SK-N-SH (cell line): ENCODE measurements around the gene MEIS2. TPM values are rescaled to one million over a fixed set of nuclear protein-coding genes. Genes with fewer than 3 reads are reported as not detected.

Source experiments
- CTCF ChIA-PET: fragments of 300-600, 350-600 bp; formaldehyde crosslinking; extraction: SDS; loops from one replicate; lab custom pipeline; 2021; lab: Yijun Ruan, JAX
- POLR2A ChIA-PET: fragments of 350-600 bp; sonication (Branson Sonifier 250); formaldehyde crosslinking; extraction: SDS; loops from one replicate; lab custom pipeline; 2020; ENCODE audit warnings: antibody characterized with exemption, inconsistent platforms; lab: Yijun Ruan, JAX
- DNase-seq: peaks from one replicate; pipeline ENCODE4 v3.0.0; 2012
- H2AFZ ChIP-seq: fragments of 200-600 bp; sonication (generic); 2 replicates; pipeline ENCODE4 v1.8.1; 2016; ENCODE audit warnings: antibody characterized with exemption, mild to moderate bottlenecking, low read depth
- H3F3A ChIP-seq: fragments of 200-600 bp; sonication (generic); replicated peaks from 2 replicates; pipeline ENCODE3; 2016; ENCODE audit warnings: antibody characterized with exemption, mild to moderate bottlenecking; ENCODE audit not compliant: insufficient read depth
- H3K27ac ChIP-seq, 2 experiments: fragments of 200-500 bp in 1 of 2; fragments of 200-600 bp in 1 of 2; sonication (Bioruptor generic) in 1 of 2; sonication (generic), shearing (Covaris generic) in 1 of 2; 2 replicates each; pipeline versions ENCODE4 v1.5.1 to v1.6.1; 2014 to 2016; ENCODE audit warnings: low read depth in 2 of 2, inconsistent platforms in 1 of 2, low read length in 1 of 2, mild to moderate bottlenecking in 1 of 2, mixed read lengths in 1 of 2
- H3K27me3 ChIP-seq: fragments of 200-600 bp; sonication (generic), shearing (Covaris generic); 2 replicates; pipeline ENCODE4 v1.6.1; 2016; ENCODE audit warnings: mixed run types; ENCODE audit not compliant: insufficient read depth
- H3K36me3 ChIP-seq, 2 experiments: fragments of 200-500 bp in 1 of 2; fragments of 200-600 bp in 1 of 2; sonication (Bioruptor generic) in 1 of 2; sonication (generic) in 1 of 2; replicated peaks in 1 of 2; 2 replicates each; pipeline versions ENCODE3 to v1.5.1; 2014 to 2016; ENCODE audit warnings: low read length in 1 of 2, mild to moderate bottlenecking in 1 of 2; ENCODE audit not compliant: insufficient read depth in 2 of 2, control insufficient read depth in 1 of 2
- H3K4me1 ChIP-seq, 2 experiments: fragments of 200-500 bp in 1 of 2; fragments of 200-600 bp in 1 of 2; sonication (Bioruptor generic) in 1 of 2; sonication (generic), shearing (Covaris generic) in 1 of 2; 2 replicates each; pipeline versions ENCODE4 v1.5.1 to v1.6.1; 2014 to 2016; ENCODE audit warnings: low read depth in 1 of 2, low read length in 1 of 2, mixed run types in 1 of 2; ENCODE audit not compliant: insufficient read depth in 2 of 2, control insufficient read depth in 1 of 2
- H3K4me2 ChIP-seq: fragments of 200-600 bp; sonication (generic), shearing (Covaris generic); 2 replicates; pipeline ENCODE4 v1.6.1; 2017; ENCODE audit warnings: mixed run types
- H3K4me3 ChIP-seq, 2 experiments: fragments of 200-500 bp in 1 of 2; fragments of 200-600 bp in 1 of 2; sonication (Bioruptor generic) in 1 of 2; sonication (generic), shearing (Covaris generic) in 1 of 2; 2 replicates each; pipeline versions ENCODE4 v1.5.1 to v1.8.1; 2014 to 2016; ENCODE audit warnings: low read depth in 2 of 2, inconsistent platforms in 1 of 2, low read length in 1 of 2, mild to moderate bottlenecking in 1 of 2, mixed read lengths in 1 of 2, moderate library complexity in 1 of 2
- H3K79me2 ChIP-seq: fragments of 200-600 bp; sonication (generic); 2 replicates; pipeline ENCODE4 v1.8.1; 2017; ENCODE audit warnings: mild to moderate bottlenecking; ENCODE audit not compliant: insufficient read depth
- H3K9ac ChIP-seq: fragments of 200-600 bp; sonication (generic); 2 replicates; pipeline ENCODE4 v1.6.1; 2017; ENCODE audit warnings: mixed run types
- H3K9me2 ChIP-seq: fragments of 200-600 bp; sonication (generic); 2 replicates; pipeline ENCODE4 v1.6.1; 2017; ENCODE audit warnings: mixed run types
- H3K9me3 ChIP-seq: fragments of 200-600 bp; sonication (generic); 2 replicates; pipeline ENCODE4 v1.6.1; 2017; ENCODE audit warnings: mixed run types, mild to moderate bottlenecking, moderate library complexity
- H4K20me1 ChIP-seq: fragments of 200-600 bp; sonication (generic); 2 replicates; pipeline ENCODE4 v1.6.1; 2017; ENCODE audit warnings: mild to moderate bottlenecking, mixed run types; ENCODE audit not compliant: insufficient read depth
- ELF1 ChIP-seq: IDR thresholded peaks from 2 replicates; pipeline ENCODE4 v1.4.0; 2012
- EP300 ChIP-seq, 2 experiments: IDR thresholded peaks; 2 replicates each; pipeline versions ENCODE4 v1.4.0 to v1.6.1; 2012; ENCODE audit warnings: borderline replicate concordance in 1 of 2, low read depth in 1 of 2, low read length in 1 of 2
- GABPA ChIP-seq: IDR thresholded peaks from 2 replicates; pipeline ENCODE4 v1.4.0; 2012; ENCODE audit warnings: low read depth, mild to moderate bottlenecking
- POLR2AphosphoS5 ChIP-seq: IDR thresholded peaks from 2 replicates; pipeline ENCODE4 v1.6.1; 2012; ENCODE audit warnings: low read depth, low read length
- RFX5 ChIP-seq: IDR thresholded peaks from 2 replicates; pipeline ENCODE4 v1.6.1; 2012; ENCODE audit warnings: mild to moderate bottlenecking, improper control_type of control experiment, low read length
- TEAD4 ChIP-seq: IDR thresholded peaks from 2 replicates; pipeline ENCODE4 v1.4.0; 2012; ENCODE audit warnings: mild to moderate bottlenecking, borderline replicate concordance; ENCODE audit not compliant: insufficient read depth
- WGBS: methylation state at CpG from one replicate; pipeline ENCODE4 v1.1.6; 2017; ENCODE audit warnings: low lambda C conversion rate; 5-methylcytosine and 5-hydroxymethylcytosine counted together
- polyA plus RNA-seq, 3 experiments: library from polyadenylated mRNA; depleted of rRNA; stranded (reverse); fragments of >200 nt; gene quantifications; 2 replicates each; pipeline ENCODE4 v1.2.3, GENCODE V29; 2012
- TF ChIP-seq, protein P1 (sequence below): fragments of 150-350 bp; IDR thresholded peaks from 2 replicates; pipeline ENCODE4 v1.6.1; 2017; ENCODE audit warnings: antibody characterized with exemption, low read length, low read depth, borderline replicate concordance
- TF ChIP-seq, protein P2 (sequence below): IDR thresholded peaks from 2 replicates; pipeline ENCODE4 v1.6.1; 2012; ENCODE audit warnings: mild to moderate bottlenecking, low read depth, low read length, moderate library complexity
- TF ChIP-seq, protein P3 (sequence below): IDR thresholded peaks from 2 replicates; pipeline ENCODE4 v1.4.0; 2012; ENCODE audit warnings: low read depth, borderline replicate concordance
- TF ChIP-seq, protein P4 (sequence below): IDR thresholded peaks from 2 replicates; pipeline ENCODE4 v1.4.0; 2012; ENCODE audit warnings: low read depth
- TF ChIP-seq, protein P5 (sequence below): fragments of 200-600 bp; sonication (generic); IDR thresholded peaks from 2 replicates; pipeline ENCODE4 v1.6.1; 2017; ENCODE audit warnings: antibody characterized with exemption, mild to moderate bottlenecking, moderate library complexity
- TF ChIP-seq, protein P6 (sequence below): IDR thresholded peaks from 2 replicates; pipeline ENCODE4 v1.4.0; 2012; ENCODE audit warnings: low read depth, borderline replicate concordance

Gene MEIS2
- polyA plus RNA-seq, 1 of the 3 experiments (the other 2 are of a cell fraction), result 146 TPM

DNA sequence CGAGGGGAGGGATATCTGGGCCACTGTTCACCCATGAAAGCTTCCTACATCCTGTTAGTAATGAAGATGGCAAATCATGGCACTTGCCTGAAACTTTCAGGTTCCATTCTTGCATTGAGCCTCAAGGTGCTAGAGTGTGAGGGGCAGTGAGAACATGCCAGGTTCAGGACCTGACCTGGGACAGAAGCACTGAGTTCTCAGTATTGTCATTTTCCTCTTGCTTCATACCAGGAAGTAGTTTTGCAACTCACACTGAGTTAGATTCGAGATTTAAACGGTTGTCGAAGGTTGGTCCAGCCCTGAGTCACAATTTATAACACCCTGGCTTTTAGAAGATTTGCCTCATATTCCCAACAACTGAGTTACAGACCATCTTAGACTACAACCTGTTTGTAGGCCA is 11.8 kb upstream of the MEIS2 start:
- peaks cover 14% of the 10 kb centered on the region for H3F3A ChIP-seq
- peak overlapping the region; percentile 89 for H3K4me2 ChIP-seq
- H3K9ac ChIP-seq, result peak overlapping the region; percentile 100; the same call in 1 of the 2 replicates
- H3K36me3 ChIP-seq, result peaks cover 0 to 6% of the 10 kb centered on the region in 2 experiments
- TF ChIP-seq, protein P1, sequence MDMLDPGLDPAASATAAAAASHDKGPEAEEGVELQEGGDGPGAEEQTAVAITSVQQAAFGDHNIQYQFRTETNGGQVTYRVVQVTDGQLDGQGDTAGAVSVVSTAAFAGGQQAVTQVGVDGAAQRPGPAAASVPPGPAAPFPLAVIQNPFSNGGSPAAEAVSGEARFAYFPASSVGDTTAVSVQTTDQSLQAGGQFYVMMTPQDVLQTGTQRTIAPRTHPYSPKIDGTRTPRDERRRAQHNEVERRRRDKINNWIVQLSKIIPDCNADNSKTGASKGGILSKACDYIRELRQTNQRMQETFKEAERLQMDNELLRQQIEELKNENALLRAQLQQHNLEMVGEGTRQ, result no peak
- TF ChIP-seq POLR2AphosphoS5 (no peak), ELF1 (peak; percentile 15; the same call in 1 of the 2 replicates), RFX5 (no peak), GABPA (no peak)
- TF ChIP-seq, protein P2, sequence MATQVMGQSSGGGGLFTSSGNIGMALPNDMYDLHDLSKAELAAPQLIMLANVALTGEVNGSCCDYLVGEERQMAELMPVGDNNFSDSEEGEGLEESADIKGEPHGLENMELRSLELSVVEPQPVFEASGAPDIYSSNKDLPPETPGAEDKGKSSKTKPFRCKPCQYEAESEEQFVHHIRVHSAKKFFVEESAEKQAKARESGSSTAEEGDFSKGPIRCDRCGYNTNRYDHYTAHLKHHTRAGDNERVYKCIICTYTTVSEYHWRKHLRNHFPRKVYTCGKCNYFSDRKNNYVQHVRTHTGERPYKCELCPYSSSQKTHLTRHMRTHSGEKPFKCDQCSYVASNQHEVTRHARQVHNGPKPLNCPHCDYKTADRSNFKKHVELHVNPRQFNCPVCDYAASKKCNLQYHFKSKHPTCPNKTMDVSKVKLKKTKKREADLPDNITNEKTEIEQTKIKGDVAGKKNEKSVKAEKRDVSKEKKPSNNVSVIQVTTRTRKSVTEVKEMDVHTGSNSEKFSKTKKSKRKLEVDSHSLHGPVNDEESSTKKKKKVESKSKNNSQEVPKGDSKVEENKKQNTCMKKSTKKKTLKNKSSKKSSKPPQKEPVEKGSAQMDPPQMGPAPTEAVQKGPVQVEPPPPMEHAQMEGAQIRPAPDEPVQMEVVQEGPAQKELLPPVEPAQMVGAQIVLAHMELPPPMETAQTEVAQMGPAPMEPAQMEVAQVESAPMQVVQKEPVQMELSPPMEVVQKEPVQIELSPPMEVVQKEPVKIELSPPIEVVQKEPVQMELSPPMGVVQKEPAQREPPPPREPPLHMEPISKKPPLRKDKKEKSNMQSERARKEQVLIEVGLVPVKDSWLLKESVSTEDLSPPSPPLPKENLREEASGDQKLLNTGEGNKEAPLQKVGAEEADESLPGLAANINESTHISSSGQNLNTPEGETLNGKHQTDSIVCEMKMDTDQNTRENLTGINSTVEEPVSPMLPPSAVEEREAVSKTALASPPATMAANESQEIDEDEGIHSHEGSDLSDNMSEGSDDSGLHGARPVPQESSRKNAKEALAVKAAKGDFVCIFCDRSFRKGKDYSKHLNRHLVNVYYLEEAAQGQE, result peak; percentile 80; the same call in 1 of the 2 replicates
- TF ChIP-seq, protein P3, sequence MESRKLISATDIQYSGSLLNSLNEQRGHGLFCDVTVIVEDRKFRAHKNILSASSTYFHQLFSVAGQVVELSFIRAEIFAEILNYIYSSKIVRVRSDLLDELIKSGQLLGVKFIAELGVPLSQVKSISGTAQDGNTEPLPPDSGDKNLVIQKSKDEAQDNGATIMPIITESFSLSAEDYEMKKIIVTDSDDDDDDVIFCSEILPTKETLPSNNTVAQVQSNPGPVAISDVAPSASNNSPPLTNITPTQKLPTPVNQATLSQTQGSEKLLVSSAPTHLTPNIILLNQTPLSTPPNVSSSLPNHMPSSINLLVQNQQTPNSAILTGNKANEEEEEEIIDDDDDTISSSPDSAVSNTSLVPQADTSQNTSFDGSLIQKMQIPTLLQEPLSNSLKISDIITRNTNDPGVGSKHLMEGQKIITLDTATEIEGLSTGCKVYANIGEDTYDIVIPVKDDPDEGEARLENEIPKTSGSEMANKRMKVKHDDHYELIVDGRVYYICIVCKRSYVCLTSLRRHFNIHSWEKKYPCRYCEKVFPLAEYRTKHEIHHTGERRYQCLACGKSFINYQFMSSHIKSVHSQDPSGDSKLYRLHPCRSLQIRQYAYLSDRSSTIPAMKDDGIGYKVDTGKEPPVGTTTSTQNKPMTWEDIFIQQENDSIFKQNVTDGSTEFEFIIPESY, result no peak
- TF ChIP-seq, protein P4, sequence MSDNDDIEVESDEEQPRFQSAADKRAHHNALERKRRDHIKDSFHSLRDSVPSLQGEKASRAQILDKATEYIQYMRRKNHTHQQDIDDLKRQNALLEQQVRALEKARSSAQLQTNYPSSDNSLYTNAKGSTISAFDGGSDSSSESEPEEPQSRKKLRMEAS, result no peak
- H4K20me1 ChIP-seq, result no peaks in the 10 kb centered on the region
- WGBS, result 6% methylated on average over 4 of the region's 4 CpGs
- peaks cover 46% of the 10 kb centered on the region for H3K79me2 ChIP-seq
- H3K4me3 ChIP-seq, result no peak overlapping the region
- H3K27ac ChIP-seq, result peak overlapping the region; percentile 99
- DNase-seq, result no peak
- POLR2A ChIA-PET, result interaction anchor here (1.4 to 3.3 kb wide), 4 partner anchors 11 to 109 kb away, joined by 4 to 35 read pairs (median 20); partner anchors contain the start of gene MEIS2
- H3K4me1 ChIP-seq, result peaks cover 14 to 37% of the 10 kb centered on the region in 2 experiments; a peak in 2 of 4 replicates
- H2AFZ ChIP-seq, result peak overlapping the region; percentile 56; the same call in 1 of the 2 replicates
- CTCF ChIA-PET, result interaction anchor here (1.3 to 3.0 kb wide), 7 partner anchors 11 to 769 kb away, joined by 3 to 20 read pairs (median 6); no protein-coding TSS in a partner anchor
- H3K9me3 ChIP-seq, result no peaks in the 10 kb centered on the region
- no peaks in the 10 kb centered on the region for H3K27me3 ChIP-seq
- H3K9me2 ChIP-seq, result no peaks in the 10 kb centered on the region

DNA sequence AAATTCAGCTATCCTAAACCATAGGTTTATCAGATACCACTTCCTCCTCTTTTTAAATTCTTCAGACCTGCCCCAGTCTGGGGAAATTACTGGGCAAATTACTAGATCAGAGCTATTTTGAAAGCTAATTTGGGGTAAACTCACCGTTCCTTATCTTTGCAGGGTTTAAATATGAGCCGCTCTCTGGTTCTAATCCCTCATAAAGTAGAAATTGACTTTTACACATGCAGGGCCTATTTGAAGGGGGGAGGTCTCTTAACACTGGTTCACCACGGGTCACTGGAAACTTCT is 11.0 kb upstream of the MEIS2 start:
- CTCF ChIA-PET, result interaction anchor here (0.6 to 1.9 kb wide), 10 partner anchors 9 to 768 kb away, joined by 3 to 11 read pairs (median 5); no protein-coding TSS in a partner anchor
- WGBS, result 22% methylated on average over 3 of the region's 3 CpGs

More for the DNA sequence above, 11.0 kb upstream of the MEIS2 start:
- Histone ChIP-seq H3K27me3 (no peaks in the 10 kb centered on the region), H3K9ac (peak overlapping the region; percentile 100), H3K27ac (peak overlapping the region; percentile 99), H2AFZ (peak overlapping the region; percentile 56; the same call in 1 of the 2 replicates), H3K4me3 (peak overlapping the region; percentile 63 to 74), H3F3A (peaks cover 14% of the 10 kb centered on the region), H3K79me2 (peaks cover 53% of the 10 kb centered on the region), H3K36me3 (peaks cover 0 to 6% of the 10 kb centered on the region in 2 experiments), H3K9me3 (no peaks in the 10 kb centered on the region), H3K4me1 (peaks cover 14 to 34% of the 10 kb centered on the region in 2 experiments; a peak in 2 of 4 replicates), H3K4me2 (peak overlapping the region; percentile 89), H4K20me1 (no peaks in the 10 kb centered on the region), H3K9me2 (no peaks in the 10 kb centered on the region)
- no peak for TF ChIP-seq TEAD4
- peak in 1 of 2 experiments; percentile 31; a peak in 1 of 4 replicates for TF ChIP-seq EP300 (IDR thresholded peaks at IDR 0.05; ENCODE audit: borderline replicate concordance in 1 of 2, low read depth in 1 of 2, low read length in 1 of 2)
- TF ChIP-seq, protein P5, sequence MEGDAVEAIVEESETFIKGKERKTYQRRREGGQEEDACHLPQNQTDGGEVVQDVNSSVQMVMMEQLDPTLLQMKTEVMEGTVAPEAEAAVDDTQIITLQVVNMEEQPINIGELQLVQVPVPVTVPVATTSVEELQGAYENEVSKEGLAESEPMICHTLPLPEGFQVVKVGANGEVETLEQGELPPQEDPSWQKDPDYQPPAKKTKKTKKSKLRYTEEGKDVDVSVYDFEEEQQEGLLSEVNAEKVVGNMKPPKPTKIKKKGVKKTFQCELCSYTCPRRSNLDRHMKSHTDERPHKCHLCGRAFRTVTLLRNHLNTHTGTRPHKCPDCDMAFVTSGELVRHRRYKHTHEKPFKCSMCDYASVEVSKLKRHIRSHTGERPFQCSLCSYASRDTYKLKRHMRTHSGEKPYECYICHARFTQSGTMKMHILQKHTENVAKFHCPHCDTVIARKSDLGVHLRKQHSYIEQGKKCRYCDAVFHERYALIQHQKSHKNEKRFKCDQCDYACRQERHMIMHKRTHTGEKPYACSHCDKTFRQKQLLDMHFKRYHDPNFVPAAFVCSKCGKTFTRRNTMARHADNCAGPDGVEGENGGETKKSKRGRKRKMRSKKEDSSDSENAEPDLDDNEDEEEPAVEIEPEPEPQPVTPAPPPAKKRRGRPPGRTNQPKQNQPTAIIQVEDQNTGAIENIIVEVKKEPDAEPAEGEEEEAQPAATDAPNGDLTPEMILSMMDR, result no peak
- TF ChIP-seq, protein P6, sequence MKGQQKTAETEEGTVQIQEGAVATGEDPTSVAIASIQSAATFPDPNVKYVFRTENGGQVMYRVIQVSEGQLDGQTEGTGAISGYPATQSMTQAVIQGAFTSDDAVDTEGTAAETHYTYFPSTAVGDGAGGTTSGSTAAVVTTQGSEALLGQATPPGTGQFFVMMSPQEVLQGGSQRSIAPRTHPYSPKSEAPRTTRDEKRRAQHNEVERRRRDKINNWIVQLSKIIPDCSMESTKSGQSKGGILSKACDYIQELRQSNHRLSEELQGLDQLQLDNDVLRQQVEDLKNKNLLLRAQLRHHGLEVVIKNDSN, result no peak
- POLR2A ChIA-PET, result interaction anchor here (0.6 to 3.3 kb wide), 16 partner anchors 10 to 769 kb away, joined by 3 to 35 read pairs (median 6); partner anchors contain the start of gene MEIS2
- DNase-seq, result no peak
